K562 (cell line): ENCODE measurements around the gene OR2V1. TPM values are rescaled to one million over a fixed set of nuclear protein-coding genes. Genes with fewer than 3 reads are reported as not detected.
A peak's percentile ranks its signal among the peaks of the same experiment; 100 is the strongest.
"Not testable (repeated sequence)": the region's sequence is repeated elsewhere in the genome, so short reads cannot be mapped to it uniquely, and the experiment has no call there.

Source experiments
- ATAC-seq: fragments of 200-7000 bp; cut with Tn5 transposase; 3 replicates; pipeline ENCODE4 v1.9.1; 2020; ENCODE audit warnings: moderate library complexity
- BruUV-seq: library from RNA; stranded (reverse); fragments of 400-500 nt; replicated peaks from 2 replicates; lab custom pipeline; 2021; lab: Mats Ljungman, UMichigan
- CTCF ChIA-PET: fragments of 300-600 bp; formaldehyde crosslinking; extraction: SDS; loops from one replicate; lab custom pipeline; 2021; ENCODE audit warnings: low intra/inter-chr PET ratio; lab: Yijun Ruan, JAX
- POLR2A ChIA-PET: fragments of 300-600, 350-650 bp; sonication (Branson Sonifier 250); formaldehyde crosslinking; extraction: SDS; loops from one replicate; lab custom pipeline; 2021; ENCODE audit warnings: antibody characterized with exemption, inconsistent platforms; lab: Yijun Ruan, JAX
- DNase-seq, 4 experiments: peaks; one replicate each; pipeline versions ENCODE4 v3.0.0 to v3.0.0-alpha.2; 2011 to 2018; ENCODE audit warnings: low spot score in 3 of 4, mixed read lengths in 3 of 4; ENCODE audit errors: extremely low read depth in 1 of 4
- FAIRE-seq: peaks from 2 replicates; lab custom pipeline; 2011; peaks lifted over from hg19 to GRCh38; lab: Jason Lieb, UNC
- H2AFZ ChIP-seq: 2 replicates; pipeline ENCODE4 v1.6.0; 2011; ENCODE audit warnings: low read depth, low read length, control low read depth, inconsistent platforms
- H3K27ac ChIP-seq: fragments of 200-600 bp; 3 replicates; pipeline ENCODE4 v1.8.0; 2011; ENCODE audit warnings: low read depth, mild to moderate bottlenecking, control low read depth, inconsistent platforms, low read length, moderate library complexity, mixed read lengths; ENCODE audit errors: extremely low read depth
- H3K27me3 ChIP-seq, 2 experiments: fragments of 300-600 bp in 1 of 2; 2 replicates in 1 of 2; 3 replicates in 1 of 2; pipeline versions ENCODE4 v1.6.0 to v1.8.0; 2011; ENCODE audit warnings: inconsistent platforms in 2 of 2, low read length in 2 of 2, mild to moderate bottlenecking in 1 of 2, mixed read lengths in 1 of 2, moderate library complexity in 1 of 2; ENCODE audit not compliant: control insufficient read depth in 2 of 2, insufficient read depth in 2 of 2
- H3K36me3 ChIP-seq: fragments of 300-600 bp; 3 replicates; pipeline ENCODE4 v1.8.0; 2011; ENCODE audit warnings: mild to moderate bottlenecking, low read length, inconsistent platforms; ENCODE audit not compliant: control insufficient read depth, insufficient read depth
- H3K4me1 ChIP-seq, 2 experiments: fragments of 200-600 bp in 1 of 2; replicated peaks in 1 of 2; 2 replicates in 1 of 2; 3 replicates in 1 of 2; pipeline versions ENCODE4 v1.5.1 to v1.8.0; 2011; ENCODE audit warnings: inconsistent platforms in 2 of 2, low read length in 2 of 2, mild to moderate bottlenecking in 1 of 2, mixed read lengths in 1 of 2, moderate library complexity in 1 of 2; ENCODE audit not compliant: control insufficient read depth in 2 of 2, insufficient read depth in 2 of 2
- H3K4me2 ChIP-seq: 2 replicates; pipeline ENCODE4 v1.6.1; 2011; ENCODE audit warnings: low read length, control low read depth, inconsistent platforms, mixed read lengths; ENCODE audit not compliant: insufficient read depth
- H3K4me3 ChIP-seq: fragments of 200-600 bp; sonication (generic), shearing (Covaris generic); 2 replicates; pipeline ENCODE4 v1.5.1; 2016; ENCODE audit warnings: control low read depth, inconsistent platforms
- H3K79me2 ChIP-seq: fragments of 200-600 bp; 3 replicates; pipeline ENCODE4 v1.8.0; 2011; ENCODE audit warnings: low read length, inconsistent platforms; ENCODE audit not compliant: control insufficient read depth, insufficient read depth
- H3K9ac ChIP-seq, 2 experiments: 2 replicates each; pipeline versions ENCODE4 v1.6.0 to v1.6.1; 2011; ENCODE audit warnings: low read depth in 2 of 2, low read length in 2 of 2, control low read depth in 1 of 2, inconsistent platforms in 1 of 2, mild to moderate bottlenecking in 1 of 2, mixed read lengths in 1 of 2; ENCODE audit not compliant: insufficient read depth in 1 of 2
- H3K9me1 ChIP-seq: one replicate; pipeline ENCODE4 v1.6.0; 2011; ENCODE audit warnings: inconsistent platforms, mild to moderate bottlenecking, low read length, moderate library complexity; ENCODE audit not compliant: control insufficient read depth, insufficient read depth
- H3K9me3 ChIP-seq: replicated peaks from 2 replicates; pipeline ENCODE4 v1.5.1; 2011; ENCODE audit warnings: low read depth, low read length, inconsistent platforms; ENCODE audit not compliant: control insufficient read depth, insufficient read depth
- H4K20me1 ChIP-seq: replicated peaks from 2 replicates; pipeline ENCODE4 v1.6.1; 2011; ENCODE audit warnings: low read length, inconsistent platforms, mixed read lengths; ENCODE audit not compliant: control insufficient read depth, insufficient read depth
- ARID1B ChIP-seq: fragments of 450-650 bp; IDR thresholded peaks from 2 replicates; pipeline ENCODE4 v1.6.1; 2016; ENCODE audit warnings: antibody characterized with exemption, mild to moderate bottlenecking, inconsistent platforms
- CBFA2T2 ChIP-seq: fragments of 450-650 bp; conservative IDR thresholded peaks from 2 replicates; pipeline ENCODE4 v1.6.1; 2017; ENCODE audit warnings: mild to moderate bottlenecking
- CBFA2T3 ChIP-seq: fragments of 450-650 bp; IDR thresholded peaks from 2 replicates; pipeline ENCODE4 v1.6.1; 2017
- CXXC5 ChIP-seq: fragments of 250-450 bp; sonication (Bioruptor Pico); IDR thresholded peaks from 2 replicates; pipeline ENCODE4 v1.8.0; 2022; ENCODE audit warnings: inconsistent platforms, mild to moderate bottlenecking, moderate library complexity
- TAL1 ChIP-seq: fragments of 450-650 bp; IDR thresholded peaks from 2 replicates; pipeline ENCODE4 v1.6.1; 2016; ENCODE audit warnings: mild to moderate bottlenecking
- ZEB2 ChIP-seq: fragments of 450-650 bp; IDR thresholded peaks from 2 replicates; pipeline ENCODE4 v1.6.1; 2016
- WGBS: fragments of 100-300 bp; shearing (Covaris generic); methylation state at CpG from one replicate; pipeline ENCODE4 v1.1.6; 2016; ENCODE audit warnings: low coverage, mixed read lengths; ENCODE audit not compliant: insufficient coverage; ENCODE audit errors: missing lambda C conversion rate; 5-methylcytosine and 5-hydroxymethylcytosine counted together
- in situ Hi-C: fragments of 300-500 bp; cut with MboI; formaldehyde crosslinking; loops from 4 replicates; pipeline ENCODE4 v1.15.0; 2018; ENCODE audit warnings: inconsistent platforms, mixed read lengths
- intact Hi-C: fragments of 100-400 bp; cut with micrococcal nuclease; formaldehyde crosslinking; loops from 2 replicates; pipeline ENCODE4 v1.14.2; 2022
- polyA plus RNA-seq, 8 experiments: library from polyadenylated mRNA; depleted of rRNA in 4 of 8; stranded (reverse) in 5 of 8; unstranded in 3 of 8; fragments of >200 nt; fragmentation: Nextera tagmentation in 2 of 8; fragmentation: Illumina TruSeq in 1 of 8; extraction: Ambion mirVana in 2 of 8; extraction: Trizol in 1 of 8; gene quantifications; 2 replicates each; pipeline versions ENCODE4 v1.2.1 to v1.2.3, GENCODE V29; 2011 to 2014; ENCODE audit warnings: inconsistent platforms in 1 of 8, missing spikeins in 1 of 8
- total RNA-seq, 7 experiments: library from RNA; depleted of rRNA in 6 of 7; stranded (reverse); fragments of >200 nt in 6 of 7; fragmentation: Illumina TruSeq in 2 of 7; extraction: Trizol in 2 of 7; gene quantifications; 2 replicates each; pipeline versions ENCODE4 v1.2.1 to v1.2.3, GENCODE V29; 2011 to 2021; ENCODE audit warnings: low replicate concordance in 1 of 7

The OR2V1 gene
- total and polyA plus RNA-seq, 9 of the 15 experiments (the other 6 are each of a cell fraction or from before 2014, with no cell fraction given): 0.04 to 0.28 (median 0.15) TPM; not detected in 5

- BruUV-seq, H3K9ac ChIP-seq, H3K79me2 ChIP-seq, H3K27me3 ChIP-seq, H3K27ac ChIP-seq, H3K9me1 ChIP-seq, H4K20me1 ChIP-seq, in situ Hi-C loops, intact Hi-C loops, CTCF ChIA-PET, H3K4me2 ChIP-seq, H3K4me1 ChIP-seq, H3K36me3 ChIP-seq, H3K4me3 ChIP-seq, H3K9me3 ChIP-seq: not testable (repeated sequence)
- DNase-seq (peak in 1 of 4 experiments; percentile 41), FAIRE-seq (peak; percentile 40), ATAC-seq (peak; percentile 30; the same call in 2 of the 3 replicates)
- WGBS: 11% methylated on average over 7 of the region's 7 CpGs
- H2AFZ ChIP-seq: peak within 1 kb of the TSS; percentile 40
- POLR2A ChIA-PET: interaction anchor here (1.9 kb wide), 1 partner anchor 13 kb away, joined by 5 read pairs; no protein-coding TSS in a partner anchor
- TF ChIP-seq ARID1B (0 out of 2 replicates have a peak, but pooled peaks have one; percentile 11), CBFA2T3 (peak; percentile 79), CBFA2T2 (peak; percentile 68), TAL1 (peak; percentile 40; the same call in 1 of the 2 replicates), CXXC5 (CRISPR knock-in tag) (peak; percentile 10; the same call in 1 of the 2 replicates), ZEB2 (peak; percentile 23; the same call in 1 of the 2 replicates)
Measured at GRCh38 chr5:181146927-181147636, 16.1 kb upstream of the OR2V1 start, which contains the start of gene OR2V2. Gene OR2V2 (plus strand): TSS chr5:181147586. CDS start chr5:181154943, 7,357 bp downstream.
